PC-3 (cell line): Measurements from ENCODE around the gene CST11. TPM values are rescaled to one million over a fixed set of nuclear protein-coding genes. Genes with fewer than 3 reads are reported as not detected.

Experiments used
- ATAC-seq: fragments of 200-7000 bp; cut with Tn5 transposase; 2 replicates; pipeline ENCODE4 v1.9.1; 2020; ENCODE audit warnings: mild to moderate bottlenecking, moderate library complexity
- BruUV-seq: library from RNA; stranded (reverse); fragments of 400-500 nt; replicated peaks from 2 replicates; lab custom pipeline; 2021; lab: Mats Ljungman, UMichigan
- CTCF ChIA-PET: fragments of 300-600 bp; sonication (Branson Sonifier 250); formaldehyde crosslinking; loops from one replicate; lab custom pipeline; 2022; ENCODE audit warnings: antibody characterized with exemption; lab: Charles Lee
- POLR2A ChIA-PET: fragments of 300-600 bp; sonication (Branson Sonifier 250); formaldehyde crosslinking; loops from one replicate; lab custom pipeline; 2022; ENCODE audit warnings: antibody characterized with exemption; ENCODE audit not compliant: unreplicated experiment; lab: Charles Lee
- DNase-seq: peaks from one replicate; pipeline ENCODE4 v3.0.0-alpha.2; 2015
- H2AFZ ChIP-seq: fragments of 300-600 bp; sonication (generic); 2 replicates; pipeline ENCODE4 v1.6.0; 2016; ENCODE audit warnings: antibody characterized with exemption, low read length
- H3F3A ChIP-seq: fragments of 300-600 bp; sonication (generic); one replicate; pipeline ENCODE4 v1.6.0; 2017; ENCODE audit warnings: antibody characterized with exemption, low read length, control low read depth, mild to moderate bottlenecking; ENCODE audit not compliant: unreplicated experiment
- H3K27ac ChIP-seq: fragments of 300-600 bp; sonication (generic); 2 replicates; pipeline ENCODE4 v1.5.1; 2016; ENCODE audit warnings: mild to moderate bottlenecking, low read length
- H3K27me3 ChIP-seq: fragments of 300-600 bp; sonication (generic); 2 replicates; pipeline ENCODE4 v1.6.1; 2016; ENCODE audit warnings: low read length, mixed read lengths
- H3K36me3 ChIP-seq: fragments of 300-600 bp; sonication (generic); 2 replicates; pipeline ENCODE4 v1.6.1; 2016; ENCODE audit warnings: low read depth, mixed run types, low read length, mixed read lengths
- H3K4me1 ChIP-seq: fragments of 300-600 bp; sonication (generic); 2 replicates; pipeline ENCODE4 v1.5.1; 2016; ENCODE audit warnings: low read length; ENCODE audit not compliant: insufficient read depth
- H3K4me2 ChIP-seq: fragments of 300-600 bp; sonication (generic); 2 replicates; pipeline ENCODE4 v1.6.0; 2016; ENCODE audit warnings: low read length
- H3K4me3 ChIP-seq: fragments of 300-600 bp; sonication (generic); 2 replicates; pipeline ENCODE4 v1.5.1; 2016; ENCODE audit warnings: mild to moderate bottlenecking, low read length, mixed read lengths
- H3K79me2 ChIP-seq: fragments of 300-600 bp; sonication (generic); 2 replicates; pipeline ENCODE4 v1.6.1; 2017; ENCODE audit warnings: low read length, mixed read lengths
- H3K9ac ChIP-seq: fragments of 300-600 bp; sonication (generic); 2 replicates; pipeline ENCODE4 v1.6.0; 2016; ENCODE audit warnings: mild to moderate bottlenecking, low read length
- H3K9me2 ChIP-seq: fragments of 300-600 bp; sonication (generic); replicated peaks from 2 replicates; pipeline ENCODE4 v1.6.1; 2016; ENCODE audit warnings: mixed run types, low read length, mixed read lengths
- H3K9me3 ChIP-seq: fragments of 300-600 bp; sonication (generic); 2 replicates; pipeline ENCODE4 v1.6.1; 2016; ENCODE audit warnings: low read length, mixed read lengths
- H4K20me1 ChIP-seq: fragments of 300-600 bp; sonication (generic); 2 replicates; pipeline ENCODE4 v1.6.1; 2016; ENCODE audit warnings: low read length, mixed read lengths
- EZH2 ChIP-seq: fragments of 300-600 bp; sonication (generic); IDR thresholded peaks from one replicate; pipeline ENCODE4 v1.6.1; 2017; ENCODE audit warnings: antibody characterized with exemption, mild to moderate bottlenecking, low read length; ENCODE audit not compliant: unreplicated experiment
- EZH2phosphoT487 ChIP-seq: fragments of 300-600 bp; sonication (generic); IDR thresholded peaks from 2 replicates; pipeline ENCODE4 v1.6.1; 2018; ENCODE audit warnings: mild to moderate bottlenecking, antibody characterized with exemption, low read length, borderline replicate concordance
- intact Hi-C: fragments of 100-400 bp; cut with micrococcal nuclease; formaldehyde crosslinking; loops from 2 replicates; pipeline ENCODE4 v1.9.0; 2023
- total RNA-seq: library from RNA; depleted of rRNA; stranded (reverse); fragments of >200 nt; gene quantifications from 2 replicates; pipeline ENCODE4 v1.2.3, GENCODE V29; 2014
- TF ChIP-seq, protein P1 (sequence below): fragments of 300-600 bp; sonication (generic); conservative IDR thresholded peaks from 2 replicates; pipeline ENCODE4 v1.5.1; 2017; ENCODE audit warnings: antibody characterized with exemption, low read depth, mild to moderate bottlenecking, low read length

Gene CST11
- total RNA-seq, 1 experiment from 2014 or later = not detected

DNA sequence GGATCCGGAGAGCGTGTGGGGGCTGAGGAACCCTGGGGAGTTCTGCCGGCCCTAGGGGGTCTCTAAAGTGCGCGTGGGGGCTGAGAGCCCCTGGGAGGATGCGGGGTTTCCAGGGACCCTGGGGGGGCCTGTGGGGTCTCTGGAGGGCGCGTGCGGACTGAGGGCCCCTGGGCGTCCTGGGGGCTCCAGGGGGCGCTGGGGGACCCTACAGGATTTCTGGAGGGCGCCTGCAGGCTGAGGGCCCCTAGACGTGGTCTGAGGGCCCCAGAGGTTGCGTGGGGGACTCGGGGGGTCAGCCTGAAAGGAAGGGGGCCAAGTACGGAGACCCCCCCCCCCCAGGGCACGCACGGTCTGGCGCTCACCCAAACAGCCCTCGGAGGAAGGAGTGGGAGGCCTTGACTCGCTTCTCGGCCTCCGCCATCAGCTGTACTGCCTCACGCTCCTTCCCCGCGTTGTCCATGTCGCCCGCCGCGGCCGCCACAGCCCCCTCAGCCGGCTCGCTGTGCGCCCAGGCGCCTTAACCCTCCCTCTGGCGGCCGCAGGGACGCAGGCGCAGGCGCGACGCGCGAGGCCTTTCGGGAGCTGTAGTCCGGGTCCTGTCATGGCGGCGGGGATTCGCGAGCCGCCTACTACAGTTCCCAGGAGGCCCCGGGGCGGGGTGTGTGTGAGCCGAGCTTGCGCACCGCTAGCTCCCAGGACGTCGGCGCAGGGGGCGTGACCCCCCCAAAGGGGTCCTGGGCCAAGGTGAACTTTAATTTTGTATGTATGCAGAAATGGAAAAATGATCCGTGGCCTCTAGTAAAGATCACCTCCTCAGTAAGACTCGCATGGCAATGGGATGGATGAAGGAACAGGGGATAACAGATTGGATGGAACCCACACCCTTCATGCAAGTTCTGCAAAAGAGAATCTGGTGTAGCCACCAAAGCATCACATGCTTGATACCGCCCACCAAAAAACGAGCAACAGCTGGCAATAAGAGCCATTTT lies 31.4 kb downstream of the CST11 start, which contains the start of gene NAPB:
Gene NAPB (minus strand): TSS at position 546 of the 989 bp plus-strand sequence. CDS start 86 bp downstream, at position 460.
- Histone ChIP-seq H3K9ac (peak within 1 kb of the TSS; percentile 89), H3K9me2 (no peaks in the 10 kb centered on the region), H3K4me1 (peaks cover 12% of the 10 kb centered on the region), H3K27ac (peak within 1 kb of the TSS; percentile 14), H3K36me3 (no peaks in the 10 kb centered on the region), H4K20me1 (no peaks in the 10 kb centered on the region), H3K4me3 (peak within 1 kb of the TSS; percentile 74), H3F3A (no peaks in the 10 kb centered on the region), H3K79me2 (peaks cover 49% of the 10 kb centered on the region), H3K27me3 (no peaks in the 10 kb centered on the region), H2AFZ (peak within 1 kb of the TSS; percentile 77), H3K4me2 (peak within 1 kb of the TSS; percentile 81), H3K9me3 (no peaks in the 10 kb centered on the region)
- ChIA-PET POLR2A (interaction anchor here (0.7 to 0.9 kb wide), 3 partner anchors 63 to 1509 kb away, joined by 3 to 9 read pairs (median 4); no protein-coding TSS in a partner anchor), CTCF (interaction anchor here (0.7 to 0.9 kb wide), 3 partner anchors 63 to 80 kb away, joined by 3 to 8 read pairs (median 4); no protein-coding TSS in a partner anchor)
- intact Hi-C loops = loop anchor here (1.0 kb wide), 1 partner anchor 71 kb away; the partner anchor contains the start of gene NXT1
- ATAC-seq (peak; percentile 99), DNase-seq (peak; percentile 95)
- no TSS peak for BruUV-seq
- TF ChIP-seq, protein P1, sequence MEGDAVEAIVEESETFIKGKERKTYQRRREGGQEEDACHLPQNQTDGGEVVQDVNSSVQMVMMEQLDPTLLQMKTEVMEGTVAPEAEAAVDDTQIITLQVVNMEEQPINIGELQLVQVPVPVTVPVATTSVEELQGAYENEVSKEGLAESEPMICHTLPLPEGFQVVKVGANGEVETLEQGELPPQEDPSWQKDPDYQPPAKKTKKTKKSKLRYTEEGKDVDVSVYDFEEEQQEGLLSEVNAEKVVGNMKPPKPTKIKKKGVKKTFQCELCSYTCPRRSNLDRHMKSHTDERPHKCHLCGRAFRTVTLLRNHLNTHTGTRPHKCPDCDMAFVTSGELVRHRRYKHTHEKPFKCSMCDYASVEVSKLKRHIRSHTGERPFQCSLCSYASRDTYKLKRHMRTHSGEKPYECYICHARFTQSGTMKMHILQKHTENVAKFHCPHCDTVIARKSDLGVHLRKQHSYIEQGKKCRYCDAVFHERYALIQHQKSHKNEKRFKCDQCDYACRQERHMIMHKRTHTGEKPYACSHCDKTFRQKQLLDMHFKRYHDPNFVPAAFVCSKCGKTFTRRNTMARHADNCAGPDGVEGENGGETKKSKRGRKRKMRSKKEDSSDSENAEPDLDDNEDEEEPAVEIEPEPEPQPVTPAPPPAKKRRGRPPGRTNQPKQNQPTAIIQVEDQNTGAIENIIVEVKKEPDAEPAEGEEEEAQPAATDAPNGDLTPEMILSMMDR = no peak; the same call in 1 of the 2 replicates
- no peak for TF ChIP-seq EZH2phosphoT487
- no peak for TF ChIP-seq EZH2

DNA sequence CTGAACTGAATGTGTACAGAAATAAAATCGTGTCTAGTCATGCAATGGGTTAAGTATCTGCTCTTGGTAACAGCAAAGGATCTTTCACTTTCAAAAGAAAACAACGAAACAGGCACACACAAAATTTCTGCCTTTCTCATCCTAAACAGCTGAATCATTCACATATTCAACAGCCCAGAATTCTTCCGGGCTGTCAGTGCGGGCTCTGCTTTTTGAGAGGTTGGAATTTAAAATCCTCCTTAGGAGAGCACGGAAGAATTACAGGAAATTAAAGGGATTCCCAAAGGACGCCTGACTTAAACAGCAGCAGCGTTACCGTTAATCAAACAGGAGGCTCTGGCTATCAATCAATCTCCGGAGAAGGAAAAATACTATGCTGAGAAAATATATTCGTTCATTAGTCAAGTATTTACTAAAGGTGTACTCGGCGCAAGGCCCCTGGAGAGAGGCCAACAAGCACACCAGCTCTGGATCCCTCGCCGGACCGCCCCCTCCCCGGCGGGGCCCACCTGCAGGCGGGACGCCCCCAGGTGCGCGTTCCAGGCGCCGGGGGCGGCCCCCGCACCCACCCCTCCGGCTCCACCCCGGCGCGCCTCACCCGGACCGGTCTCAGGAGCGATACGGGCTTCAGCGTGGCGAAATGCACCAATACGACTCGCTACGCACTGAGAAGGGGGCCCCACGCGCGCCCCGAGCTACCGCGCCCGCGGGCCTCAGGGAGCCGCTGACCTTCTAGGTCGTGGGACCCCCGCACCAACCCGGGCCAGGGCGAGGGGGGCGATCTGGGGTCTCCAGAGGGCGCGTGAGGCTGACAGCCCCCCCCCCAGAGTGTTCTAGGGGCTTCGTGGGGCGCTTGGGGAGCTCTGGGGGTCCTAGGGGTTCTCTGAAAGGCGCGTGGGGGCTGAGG lies 32.4 kb downstream of the CST11 start:
- peak overlapping the region; percentile 77 for H2AFZ ChIP-seq
- no peaks in the 10 kb centered on the region for H3K27me3 ChIP-seq
- CTCF ChIA-PET = no interaction called here
- peak overlapping the region; percentile 89 for H3K9ac ChIP-seq
- H3K79me2 ChIP-seq = peaks cover 59% of the 10 kb centered on the region
- H3K4me2 ChIP-seq = peak overlapping the region; percentile 81
- H3K9me3 ChIP-seq = no peaks in the 10 kb centered on the region
- no peaks in the 10 kb centered on the region for H3K9me2 ChIP-seq
- peaks cover 12% of the 10 kb centered on the region for H3K4me1 ChIP-seq
- no peaks in the 10 kb centered on the region for H4K20me1 ChIP-seq
- POLR2A ChIA-PET = no interaction called here
- peak overlapping the region; percentile 14 for H3K27ac ChIP-seq
- BruUV-seq = TSS peak; percentile 43
- intact Hi-C loops = no loop called here
- H3F3A ChIP-seq = no peaks in the 10 kb centered on the region
- TF ChIP-seq, protein P1 = no peak
- TF ChIP-seq EZH2 = no peak
- TF ChIP-seq EZH2phosphoT487 = no peak
- peak; percentile 29 for ATAC-seq
- peak; percentile 61 for DNase-seq
- H3K4me3 ChIP-seq = peak overlapping the region; percentile 74
- no peaks in the 10 kb centered on the region for H3K36me3 ChIP-seq
